ENCODE results near the gene DTX3L.

DTX3L gene

GRCh38 chr3:122564155-122564912, at the start of gene DTX3L, which contains the start of gene PARP9:
TSS of gene DTX3L (plus strand) at chr3:122564338. CDS start at chr3:122564427, 89 bp downstream.
TSS of gene PARP9 (minus strand) at chr3:122564300. CDS start at chr3:122559620, 4,680 bp downstream.
- no peaks in the 10 kb centered on the region for H3K27me3 Mint-ChIP-seq
- peaks cover 84% of the 10 kb centered on the region for H3K4me1 Mint-ChIP-seq
- H3K9me3 Mint-ChIP-seq: no peaks in the 10 kb centered on the region
- H3K4me3 Mint-ChIP-seq: peak within 1 kb of the TSS; percentile 99
- H3K27ac Mint-ChIP-seq: peak within 1 kb of the TSS; percentile 100
- peaks cover 22% of the 10 kb centered on the region for H3K36me3 Mint-ChIP-seq

DNA sequence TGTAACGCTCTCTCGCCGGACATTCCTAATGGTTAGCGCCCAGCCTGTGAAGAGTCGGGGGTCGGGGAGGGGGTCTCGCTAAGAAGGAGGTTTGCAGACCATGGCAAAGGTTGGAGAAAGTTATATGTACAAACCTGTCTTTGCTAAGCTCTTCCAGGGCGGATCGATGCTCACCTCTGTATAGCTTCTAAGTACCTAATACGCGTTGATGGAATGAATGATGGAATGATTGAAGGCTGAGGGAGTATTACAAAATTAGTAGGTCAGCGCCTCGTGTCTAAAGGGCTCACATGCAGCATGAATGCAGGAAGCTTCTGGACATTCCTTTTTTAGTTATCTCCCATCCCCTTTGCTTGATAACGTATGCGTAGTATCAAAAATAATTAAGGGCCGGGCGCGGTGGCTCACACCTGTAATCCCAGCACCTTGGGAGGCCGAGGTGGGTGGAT, 49.1 kb upstream of the DTX3L start:
- Mint-ChIP-seq H3K27me3 (no peaks in the 10 kb centered on the region), H3K36me3 (peaks cover 1% of the 10 kb centered on the region), H3K27ac (peak overlapping the region; percentile 87), H3K4me3 (peak overlapping the region; percentile 90), H3K4me1 (peaks cover 43% of the 10 kb centered on the region), H3K9me3 (no peaks in the 10 kb centered on the region)

DNA sequence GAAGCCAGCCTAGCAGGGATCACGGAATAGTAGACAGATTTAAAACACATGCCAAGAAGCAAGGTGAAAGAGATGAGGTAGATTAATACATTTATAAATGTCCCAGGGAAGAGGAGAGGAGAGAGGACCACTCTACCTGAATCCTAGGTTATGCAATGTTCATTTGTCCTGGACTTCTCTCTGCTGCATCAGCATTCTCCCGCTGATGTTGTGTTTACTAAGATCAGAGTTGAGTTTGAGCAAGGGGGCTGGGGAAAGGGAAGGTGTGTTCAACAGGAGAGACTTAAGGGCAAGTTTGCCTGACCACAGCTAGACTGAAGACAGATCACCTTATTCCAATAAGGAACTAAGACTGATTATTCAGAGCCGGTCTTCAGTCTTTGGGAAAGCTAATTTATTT, 48.3 kb upstream of the DTX3L start:
- Mint-ChIP-seq H3K4me3 (no peak overlapping the region), H3K4me1 (peaks cover 34% of the 10 kb centered on the region), H3K27ac (no peak overlapping the region), H3K27me3 (no peaks in the 10 kb centered on the region), H3K9me3 (no peaks in the 10 kb centered on the region), H3K36me3 (no peaks in the 10 kb centered on the region)

DNA sequence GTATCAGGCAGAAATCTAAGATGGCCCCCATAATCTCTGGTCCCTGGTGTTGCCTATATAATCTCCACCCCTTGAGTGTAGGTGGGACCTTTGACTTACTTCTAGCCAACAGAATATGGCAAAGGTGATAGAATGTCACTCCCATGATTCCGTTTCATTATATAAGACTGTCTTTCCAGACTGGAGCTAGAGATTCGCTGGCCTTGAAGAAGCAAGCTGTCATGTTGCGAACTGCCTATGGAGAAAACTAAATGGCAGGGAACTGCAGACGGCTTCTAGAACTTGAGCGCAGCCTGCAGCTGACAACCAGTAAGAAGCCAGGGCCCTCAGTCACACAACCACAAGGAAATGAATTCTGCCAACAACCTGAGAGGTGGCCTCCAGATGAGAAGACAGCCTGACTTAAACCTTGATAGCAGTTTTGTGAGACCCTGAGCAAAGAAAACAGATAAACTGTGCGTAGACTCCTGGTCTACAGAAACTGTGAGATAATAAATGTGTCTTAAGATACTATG, 47.2 kb upstream of the DTX3L start:
- H3K27ac Mint-ChIP-seq: no peak overlapping the region
- H3K9me3 Mint-ChIP-seq: no peaks in the 10 kb centered on the region
- no peaks in the 10 kb centered on the region for H3K36me3 Mint-ChIP-seq
- H3K27me3 Mint-ChIP-seq: no peaks in the 10 kb centered on the region
- no peak overlapping the region for H3K4me3 Mint-ChIP-seq
- H3K4me1 Mint-ChIP-seq: peaks cover 24% of the 10 kb centered on the region

GRCh38 chr3:122519693-122520092, 44.4 kb upstream of the DTX3L start:
- Mint-ChIP-seq H3K27me3 (no peaks in the 10 kb centered on the region), H3K27ac (no peak overlapping the region), H3K9me3 (no peaks in the 10 kb centered on the region), H3K4me3 (no peak overlapping the region), H3K36me3 (no peaks in the 10 kb centered on the region), H3K4me1 (peaks cover 5% of the 10 kb centered on the region)

GRCh38 chr3:122520861-122521260, 43.3 kb upstream of the DTX3L start:
- no peak overlapping the region for H3K4me3 Mint-ChIP-seq
- no peaks in the 10 kb centered on the region for H3K36me3 Mint-ChIP-seq
- H3K27ac Mint-ChIP-seq: peak overlapping the region; percentile 27
- no peaks in the 10 kb centered on the region for H3K27me3 Mint-ChIP-seq
- no peaks in the 10 kb centered on the region for H3K4me1 Mint-ChIP-seq
- H3K9me3 Mint-ChIP-seq: no peaks in the 10 kb centered on the region

- no peak overlapping the region for H3K27ac Mint-ChIP-seq
- H3K9me3 Mint-ChIP-seq: no peaks in the 10 kb centered on the region
- no peaks in the 10 kb centered on the region for H3K4me1 Mint-ChIP-seq
- H3K36me3 Mint-ChIP-seq: peaks cover 2% of the 10 kb centered on the region
- no peak overlapping the region for H3K4me3 Mint-ChIP-seq
- H3K27me3 Mint-ChIP-seq: no peaks in the 10 kb centered on the region
Observed at GRCh38 chr3:122523317-122523716, 40.8 kb upstream of the DTX3L start.

DNA sequence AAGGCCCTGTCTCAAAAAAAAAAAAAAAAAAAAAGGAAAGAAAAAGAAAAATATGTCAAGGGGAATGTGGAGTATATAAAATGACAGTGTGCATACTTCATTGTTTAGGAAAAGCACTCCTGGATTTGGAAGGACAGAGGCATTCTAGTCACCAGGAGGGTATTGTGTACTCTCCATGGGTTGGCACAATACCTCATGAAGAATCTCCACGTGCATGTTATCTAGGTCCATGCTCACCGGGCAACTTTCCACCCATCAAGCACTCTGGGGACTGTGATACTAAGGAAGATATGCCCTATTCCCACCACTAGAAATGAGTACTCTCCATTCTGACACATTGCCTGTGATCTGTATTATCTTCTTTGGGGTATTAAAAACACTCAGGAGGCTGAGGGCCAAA, 34.0 kb upstream of the DTX3L start:
- peaks cover 23% of the 10 kb centered on the region for H3K36me3 Mint-ChIP-seq
- no peaks in the 10 kb centered on the region for H3K27me3 Mint-ChIP-seq
- no peaks in the 10 kb centered on the region for H3K9me3 Mint-ChIP-seq
- peaks cover 32% of the 10 kb centered on the region for H3K4me1 Mint-ChIP-seq
- H3K27ac Mint-ChIP-seq: peak overlapping the region; percentile 69
- no peak overlapping the region for H3K4me3 Mint-ChIP-seq

GRCh38 chr3:122533480-122533879, 30.7 kb upstream of the DTX3L start:
- no peaks in the 10 kb centered on the region for H3K27me3 Mint-ChIP-seq
- H3K9me3 Mint-ChIP-seq: no peaks in the 10 kb centered on the region
- peaks cover 40% of the 10 kb centered on the region for H3K4me1 Mint-ChIP-seq
- H3K4me3 Mint-ChIP-seq: peak overlapping the region; percentile 21
- peaks cover 31% of the 10 kb centered on the region for H3K36me3 Mint-ChIP-seq
- H3K27ac Mint-ChIP-seq: peak overlapping the region; percentile 84

DNA sequence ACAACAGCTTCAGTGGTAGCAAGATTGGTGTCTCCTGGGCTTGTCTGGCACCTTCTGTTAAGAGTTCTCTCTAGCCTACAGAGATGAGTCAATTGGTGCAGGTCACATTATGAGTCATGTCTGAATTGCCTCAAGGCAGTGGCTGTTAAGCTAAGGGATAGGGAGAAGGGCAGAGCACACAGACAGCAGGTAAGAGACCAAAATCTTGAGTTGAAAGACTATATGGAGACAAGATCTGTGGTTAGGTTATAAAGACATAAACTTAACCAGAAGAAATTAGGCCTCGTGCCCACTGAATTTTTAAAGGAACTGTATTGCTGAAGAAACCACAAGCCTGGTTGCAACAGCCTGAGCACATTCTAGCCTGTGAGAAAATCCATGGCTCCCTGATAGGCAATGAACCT, 30.2 kb upstream of the DTX3L start:
- peaks cover 43% of the 10 kb centered on the region for H3K4me1 Mint-ChIP-seq
- H3K27me3 Mint-ChIP-seq: no peaks in the 10 kb centered on the region
- no peak overlapping the region for H3K4me3 Mint-ChIP-seq
- peak overlapping the region; percentile 59 for H3K27ac Mint-ChIP-seq
- peaks cover 33% of the 10 kb centered on the region for H3K36me3 Mint-ChIP-seq
- no peaks in the 10 kb centered on the region for H3K9me3 Mint-ChIP-seq

DNA sequence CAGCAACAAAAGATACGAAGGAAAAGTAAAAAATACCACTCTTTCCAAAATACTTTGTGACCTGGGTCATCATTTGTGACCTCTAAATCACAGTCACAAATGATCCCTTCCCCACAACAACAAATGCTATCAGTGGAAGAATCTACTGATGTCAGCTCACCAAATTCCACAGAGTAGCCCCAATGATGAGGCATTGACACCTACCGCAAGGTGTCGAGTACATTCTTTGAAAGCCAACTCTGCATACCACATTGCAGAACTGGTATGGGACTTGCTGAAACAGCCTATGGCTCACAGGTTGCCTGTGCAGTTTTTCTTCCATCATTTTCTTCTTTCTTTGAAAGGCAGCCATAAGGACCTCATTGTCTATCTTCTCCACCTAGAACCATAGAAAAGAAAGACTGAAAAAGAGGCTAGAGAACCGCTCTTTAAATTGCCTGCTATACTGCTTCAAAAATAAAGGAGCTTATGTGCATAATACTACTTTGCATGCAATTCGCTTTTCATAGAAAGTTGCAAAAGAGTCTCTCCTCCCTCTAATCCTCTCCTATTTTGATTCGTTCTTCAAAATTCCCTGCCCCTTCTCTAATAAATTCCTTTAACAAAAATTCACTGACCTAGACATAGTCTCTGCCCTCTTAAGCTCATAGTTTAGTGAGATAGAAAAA, 28.0 kb upstream of the DTX3L start:
- peaks cover 52% of the 10 kb centered on the region for H3K4me1 Mint-ChIP-seq
- peaks cover 36% of the 10 kb centered on the region for H3K36me3 Mint-ChIP-seq
- H3K4me3 Mint-ChIP-seq: no peak overlapping the region
- no peaks in the 10 kb centered on the region for H3K9me3 Mint-ChIP-seq
- H3K27ac Mint-ChIP-seq: peak overlapping the region; percentile 0
- H3K27me3 Mint-ChIP-seq: no peaks in the 10 kb centered on the region

GRCh38 chr3:122536632-122537001, 27.5 kb upstream of the DTX3L start:
- Mint-ChIP-seq H3K9me3 (no peaks in the 10 kb centered on the region), H3K4me1 (peaks cover 52% of the 10 kb centered on the region), H3K27me3 (no peaks in the 10 kb centered on the region), H3K27ac (peak overlapping the region; percentile 80), H3K36me3 (peaks cover 36% of the 10 kb centered on the region), H3K4me3 (no peak overlapping the region)

- H3K36me3 Mint-ChIP-seq: peaks cover 28% of the 10 kb centered on the region
- no peaks in the 10 kb centered on the region for H3K27me3 Mint-ChIP-seq
Observed at GRCh38 chr3:122538956-122539490, 25.1 kb upstream of the DTX3L start.

GRCh38 chr3:122546151-122546550, 18.0 kb upstream of the DTX3L start:
- Mint-ChIP-seq H3K4me3 (no peak overlapping the region), H3K27me3 (no peaks in the 10 kb centered on the region), H3K36me3 (peaks cover 22% of the 10 kb centered on the region), H3K4me1 (peaks cover 3% of the 10 kb centered on the region), H3K27ac (no peak overlapping the region), H3K9me3 (no peaks in the 10 kb centered on the region)

More at GRCh38 chr3:122538956-122539490, 25.1 kb upstream of the DTX3L start:
- no peak overlapping the region for H3K4me3 Mint-ChIP-seq
- peaks cover 30% of the 10 kb centered on the region for H3K4me1 Mint-ChIP-seq
- peak overlapping the region; percentile 89 for H3K27ac Mint-ChIP-seq
- no peaks in the 10 kb centered on the region for H3K9me3 Mint-ChIP-seq

DNA sequence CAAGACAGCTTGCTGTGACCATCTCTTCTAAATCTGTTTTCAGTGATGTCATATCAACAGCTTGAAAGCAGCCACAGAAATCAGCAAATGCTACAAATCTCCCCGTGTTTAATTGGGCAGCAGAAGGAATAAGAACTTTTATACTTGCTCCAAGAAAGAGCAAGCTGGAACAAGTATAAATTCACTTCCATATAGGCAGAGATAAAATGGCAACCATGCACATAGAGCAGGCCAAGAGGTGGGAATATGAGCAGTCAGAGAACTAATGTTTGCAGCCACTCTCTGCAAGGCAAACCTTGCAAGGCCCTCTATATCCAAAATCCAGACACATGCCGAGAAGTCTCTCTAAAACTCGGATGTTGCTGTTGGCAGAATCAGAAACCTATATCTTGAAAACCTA, 16.1 kb upstream of the DTX3L start:
- Mint-ChIP-seq H3K36me3 (peaks cover 25% of the 10 kb centered on the region), H3K4me1 (peaks cover 6% of the 10 kb centered on the region)

GRCh38 chr3:122548619-122549018, 15.5 kb upstream of the DTX3L start:
- H3K36me3 Mint-ChIP-seq: peaks cover 27% of the 10 kb centered on the region
- H3K4me3 Mint-ChIP-seq: no peak overlapping the region
- H3K27ac Mint-ChIP-seq: no peak overlapping the region
- peaks cover 11% of the 10 kb centered on the region for H3K4me1 Mint-ChIP-seq
- no peaks in the 10 kb centered on the region for H3K27me3 Mint-ChIP-seq
- no peaks in the 10 kb centered on the region for H3K9me3 Mint-ChIP-seq

More for the DNA sequence above, 16.1 kb upstream of the DTX3L start:
- Mint-ChIP-seq H3K4me3 (no peak overlapping the region), H3K27ac (no peak overlapping the region), H3K9me3 (no peaks in the 10 kb centered on the region), H3K27me3 (no peaks in the 10 kb centered on the region)
